MM.1S (cell line): ENCODE data around the gene LRRC74B.
A peak's percentile ranks its signal among the peaks of the same experiment; 100 is the strongest.

ENCODE experiments used
- DNase-seq: peaks from one replicate; pipeline ENCODE4 v3.0.0-alpha.2; 2015
- H2AFZ ChIP-seq: fragments of 300-600 bp; sonication (generic); 2 replicates; pipeline ENCODE4 v1.6.0; 2016; ENCODE audit warnings: antibody characterized with exemption, low read length
- H3F3A ChIP-seq: fragments of 300-600 bp; sonication (generic); 2 replicates; pipeline ENCODE4 v1.6.1; 2016; ENCODE audit warnings: mild to moderate bottlenecking, antibody characterized with exemption, low read length, moderate library complexity, mixed read lengths; ENCODE audit not compliant: insufficient read depth
- H3K27ac ChIP-seq: fragments of 300-600 bp; sonication (generic); 2 replicates; pipeline ENCODE4 v1.5.1; 2016; ENCODE audit warnings: mild to moderate bottlenecking, low read length
- H3K27me3 ChIP-seq: fragments of 300-600 bp; sonication (generic); replicated peaks from 2 replicates; pipeline ENCODE4 v1.6.0; 2016; ENCODE audit warnings: low read length; ENCODE audit not compliant: insufficient read depth
- H3K36me3 ChIP-seq: fragments of 300-600 bp; sonication (generic); replicated peaks from 2 replicates; pipeline ENCODE4 v1.6.1; 2016; ENCODE audit warnings: mild to moderate bottlenecking, low read length, mixed read lengths; ENCODE audit not compliant: insufficient read depth
- H3K4me1 ChIP-seq: fragments of 300-600 bp; sonication (generic); 2 replicates; pipeline ENCODE4 v1.6.1; 2016; ENCODE audit warnings: low read length, mixed read lengths
- H3K4me2 ChIP-seq: fragments of 300-600 bp; sonication (generic); 2 replicates; pipeline ENCODE4 v1.6.0; 2016; ENCODE audit warnings: low read depth, low read length
- H3K4me3 ChIP-seq: fragments of 300-600 bp; sonication (generic); 2 replicates; pipeline ENCODE4 v1.5.1; 2016; ENCODE audit warnings: low read length, mixed read lengths
- H3K79me2 ChIP-seq: fragments of 300-600 bp; sonication (generic); 2 replicates; pipeline ENCODE4 v1.6.1; 2016; ENCODE audit warnings: mixed run types, low read length, mixed read lengths
- H3K9ac ChIP-seq: fragments of 300-600 bp; sonication (generic); 2 replicates; pipeline ENCODE4 v1.6.1; 2016; ENCODE audit warnings: low read length, mixed read lengths
- H3K9me2 ChIP-seq: fragments of 300-600 bp; sonication (generic); replicated peaks from 2 replicates; pipeline ENCODE4 v1.6.1; 2016; ENCODE audit warnings: mild to moderate bottlenecking, low read length, mixed read lengths; ENCODE audit not compliant: insufficient read depth
- H3K9me3 ChIP-seq: fragments of 300-600 bp; sonication (generic); replicated peaks from 2 replicates; pipeline ENCODE4 v1.6.1; 2016; ENCODE audit warnings: mild to moderate bottlenecking, low read length, mixed read lengths; ENCODE audit not compliant: insufficient read depth
- H4K20me1 ChIP-seq: fragments of 300-600 bp; sonication (generic); 2 replicates; pipeline ENCODE4 v1.6.1; 2016; ENCODE audit warnings: mild to moderate bottlenecking, low read length, moderate library complexity, mixed read lengths; ENCODE audit not compliant: insufficient read depth
- EZH2 ChIP-seq: fragments of 300-600 bp; sonication (generic); optimal IDR thresholded peaks from 2 replicates; pipeline ENCODE3; 2017; ENCODE audit warnings: low read depth, mild to moderate bottlenecking, antibody characterized with exemption, low read length, mixed read lengths
- EZH2phosphoT487 ChIP-seq: fragments of 300-600 bp; sonication (generic); IDR thresholded peaks from 2 replicates; pipeline ENCODE4 v1.6.1; 2018; ENCODE audit warnings: antibody characterized with exemption, low read length
- TF ChIP-seq, protein P1 (sequence below): fragments of 300-600 bp; sonication (generic); IDR thresholded peaks from 2 replicates; pipeline ENCODE4 v1.5.1; 2016; ENCODE audit warnings: antibody characterized with exemption, low read length, mixed read lengths

The LRRC74B gene

DNA sequence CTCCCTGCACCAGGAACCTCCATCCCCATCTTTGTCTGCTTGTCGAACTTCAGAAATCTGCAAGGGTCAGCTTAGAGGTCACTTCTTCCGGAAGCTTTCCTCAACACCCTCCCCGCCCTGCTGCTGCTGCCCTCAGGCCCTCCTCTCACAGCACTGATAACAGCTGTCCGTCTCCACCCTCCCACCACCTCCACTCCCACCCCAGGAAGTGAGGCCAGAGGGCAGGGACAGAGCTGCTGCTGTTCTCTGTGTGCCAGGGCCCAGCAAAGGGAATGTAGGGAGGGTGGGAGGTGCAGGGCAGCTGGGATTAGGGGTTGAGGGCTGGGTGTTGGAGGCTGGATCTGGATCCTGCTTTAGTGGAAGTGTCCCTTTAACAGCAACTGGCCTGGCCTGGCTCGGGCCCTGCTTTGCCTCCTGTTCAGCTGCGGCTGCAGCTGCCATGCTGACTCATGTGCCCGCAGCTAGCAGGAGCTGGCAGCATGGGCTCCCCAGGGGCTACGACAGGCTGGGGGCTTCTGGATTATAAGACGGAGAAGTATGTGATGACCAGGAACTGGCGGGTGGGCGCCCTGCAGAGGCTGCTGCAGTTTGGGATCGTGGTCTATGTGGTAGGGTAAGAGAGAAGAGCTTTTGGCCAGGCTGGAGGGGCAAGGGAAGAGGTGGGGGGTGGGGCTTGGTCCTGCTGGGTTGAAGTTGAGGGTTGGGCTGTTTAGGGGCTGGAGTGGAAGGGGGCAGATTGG lies 30.9 kb upstream of the LRRC74B start, which contains the start of gene P2RX6:
P2RX6 (plus strand) TSS at position 440 of the 740 bp plus-strand sequence; CDS start at position 450, 10 bp downstream.
- H3F3A ChIP-seq, result no peaks in the 10 kb centered on the region
- no peak within 1 kb of the TSS for H3K9ac ChIP-seq
- no peaks in the 10 kb centered on the region for H3K79me2 ChIP-seq
- TF ChIP-seq EZH2phosphoT487 (no peak), EZH2 (no peak)
- TF ChIP-seq, protein P1, sequence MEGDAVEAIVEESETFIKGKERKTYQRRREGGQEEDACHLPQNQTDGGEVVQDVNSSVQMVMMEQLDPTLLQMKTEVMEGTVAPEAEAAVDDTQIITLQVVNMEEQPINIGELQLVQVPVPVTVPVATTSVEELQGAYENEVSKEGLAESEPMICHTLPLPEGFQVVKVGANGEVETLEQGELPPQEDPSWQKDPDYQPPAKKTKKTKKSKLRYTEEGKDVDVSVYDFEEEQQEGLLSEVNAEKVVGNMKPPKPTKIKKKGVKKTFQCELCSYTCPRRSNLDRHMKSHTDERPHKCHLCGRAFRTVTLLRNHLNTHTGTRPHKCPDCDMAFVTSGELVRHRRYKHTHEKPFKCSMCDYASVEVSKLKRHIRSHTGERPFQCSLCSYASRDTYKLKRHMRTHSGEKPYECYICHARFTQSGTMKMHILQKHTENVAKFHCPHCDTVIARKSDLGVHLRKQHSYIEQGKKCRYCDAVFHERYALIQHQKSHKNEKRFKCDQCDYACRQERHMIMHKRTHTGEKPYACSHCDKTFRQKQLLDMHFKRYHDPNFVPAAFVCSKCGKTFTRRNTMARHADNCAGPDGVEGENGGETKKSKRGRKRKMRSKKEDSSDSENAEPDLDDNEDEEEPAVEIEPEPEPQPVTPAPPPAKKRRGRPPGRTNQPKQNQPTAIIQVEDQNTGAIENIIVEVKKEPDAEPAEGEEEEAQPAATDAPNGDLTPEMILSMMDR, result no peak
- no peaks in the 10 kb centered on the region for H4K20me1 ChIP-seq
- no peak for DNase-seq
- H3K27me3 ChIP-seq, result peaks cover 56% of the 10 kb centered on the region
- no peak within 1 kb of the TSS for H2AFZ ChIP-seq
- no peaks in the 10 kb centered on the region for H3K36me3 ChIP-seq
- H3K27ac ChIP-seq, result no peak within 1 kb of the TSS
- no peaks in the 10 kb centered on the region for H3K9me2 ChIP-seq
- no peaks in the 10 kb centered on the region for H3K9me3 ChIP-seq
- H3K4me2 ChIP-seq, result peak within 1 kb of the TSS; percentile 70
- no peaks in the 10 kb centered on the region; the same call in 1 of the 2 replicates for H3K4me1 ChIP-seq
- H3K4me3 ChIP-seq, result peak within 1 kb of the TSS; percentile 23; the same call in 1 of the 2 replicates

DNA sequence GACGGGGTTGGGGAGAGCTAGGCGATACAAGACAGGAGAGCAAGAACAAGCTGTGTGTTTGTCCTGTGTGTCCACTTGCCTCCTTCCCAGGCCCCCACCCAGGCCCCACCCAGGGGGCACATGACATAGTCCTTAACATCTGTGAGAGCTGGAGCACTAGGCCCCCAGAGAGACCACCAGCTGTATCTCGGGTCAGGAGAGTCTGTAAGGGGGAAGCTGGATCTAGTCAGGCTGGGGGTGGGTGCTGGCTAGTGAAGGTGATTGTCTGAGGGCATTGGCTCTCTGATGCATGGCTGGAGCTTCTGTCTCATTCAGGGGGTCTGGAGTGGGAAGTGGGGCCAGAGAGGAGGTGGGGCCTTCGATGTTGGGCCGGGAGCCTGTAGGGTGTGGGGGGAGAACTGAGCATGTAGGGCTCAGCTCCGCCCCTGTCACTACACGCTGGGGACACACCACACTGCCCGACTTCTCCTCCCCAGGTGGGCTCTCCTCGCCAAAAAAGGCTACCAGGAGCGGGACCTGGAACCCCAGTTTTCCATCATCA lies 30.2 kb upstream of the LRRC74B start:
- H3K4me1 ChIP-seq, result no peaks in the 10 kb centered on the region; the same call in 1 of the 2 replicates
- H3K4me2 ChIP-seq, result no peak overlapping the region
- peaks cover 53% of the 10 kb centered on the region for H3K27me3 ChIP-seq
- no peak for DNase-seq
- H3F3A ChIP-seq, result no peaks in the 10 kb centered on the region
- no peaks in the 10 kb centered on the region for H3K9me2 ChIP-seq
- no peaks in the 10 kb centered on the region for H3K36me3 ChIP-seq
- H3K9ac ChIP-seq, result no peak overlapping the region
- no peak overlapping the region for H3K27ac ChIP-seq
- H3K4me3 ChIP-seq, result no peak overlapping the region
- no peak for TF ChIP-seq EZH2
- TF ChIP-seq EZH2phosphoT487, result no peak
- TF ChIP-seq, protein P1, result no peak
- H3K79me2 ChIP-seq, result no peaks in the 10 kb centered on the region
- no peaks in the 10 kb centered on the region for H3K9me3 ChIP-seq
- no peaks in the 10 kb centered on the region for H4K20me1 ChIP-seq
- no peak overlapping the region for H2AFZ ChIP-seq

DNA sequence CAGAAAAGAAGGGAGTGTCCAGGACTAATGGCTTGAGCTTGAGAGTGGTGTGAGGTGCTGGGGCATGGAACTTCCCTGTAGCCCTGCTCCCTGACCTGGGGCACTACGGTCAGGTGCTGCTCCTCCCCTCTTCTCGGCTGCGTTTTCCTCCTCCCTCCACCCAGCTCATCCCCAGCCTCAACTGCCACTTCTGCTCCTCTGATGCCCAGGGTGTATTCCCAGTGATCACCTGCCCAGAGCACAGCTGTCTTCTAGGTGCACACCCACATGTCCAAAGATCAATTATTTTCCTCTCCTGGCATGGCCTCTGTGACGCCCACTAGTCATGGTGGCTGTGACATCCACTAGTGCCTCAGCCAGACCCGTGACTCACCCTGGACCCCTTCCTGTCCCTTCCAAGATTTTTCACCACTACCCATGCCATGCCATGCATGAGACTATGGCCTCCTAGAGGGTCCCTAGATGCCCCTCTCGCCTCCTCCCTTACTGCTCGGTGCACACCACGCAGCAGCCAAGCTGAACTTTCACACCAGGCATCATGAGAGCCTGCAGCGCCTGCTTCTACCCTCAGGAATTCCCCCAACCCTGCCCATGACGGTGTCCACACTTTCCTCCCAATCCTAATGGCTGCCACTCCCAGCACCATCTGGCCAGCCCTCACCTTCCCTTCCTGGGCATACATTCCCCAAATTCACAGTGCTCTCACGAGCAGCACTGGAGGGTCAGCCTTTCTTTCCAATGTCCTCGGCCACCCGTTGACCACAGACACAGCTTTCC lies 28.9 kb upstream of the LRRC74B start:
- Histone ChIP-seq H3K9me2 (no peaks in the 10 kb centered on the region), H3F3A (no peaks in the 10 kb centered on the region), H4K20me1 (no peaks in the 10 kb centered on the region), H3K9ac (no peak overlapping the region), H3K27ac (no peak overlapping the region), H2AFZ (no peak overlapping the region), H3K27me3 (peaks cover 52% of the 10 kb centered on the region), H3K79me2 (no peaks in the 10 kb centered on the region), H3K9me3 (no peaks in the 10 kb centered on the region), H3K36me3 (no peaks in the 10 kb centered on the region), H3K4me3 (no peak overlapping the region), H3K4me1 (no peaks in the 10 kb centered on the region; the same call in 1 of the 2 replicates), H3K4me2 (no peak overlapping the region)
- TF ChIP-seq EZH2 (no peak), EZH2phosphoT487 (no peak)
- TF ChIP-seq, protein P1, result no peak
- DNase-seq, result no peak
